ENCODE results near the gene DYNC2H1.
"Not testable (repeated sequence)": the region's sequence is repeated elsewhere in the genome, so short reads cannot be mapped to it uniquely, and the experiment has no call there.

The DYNC2H1 gene

DNA sequence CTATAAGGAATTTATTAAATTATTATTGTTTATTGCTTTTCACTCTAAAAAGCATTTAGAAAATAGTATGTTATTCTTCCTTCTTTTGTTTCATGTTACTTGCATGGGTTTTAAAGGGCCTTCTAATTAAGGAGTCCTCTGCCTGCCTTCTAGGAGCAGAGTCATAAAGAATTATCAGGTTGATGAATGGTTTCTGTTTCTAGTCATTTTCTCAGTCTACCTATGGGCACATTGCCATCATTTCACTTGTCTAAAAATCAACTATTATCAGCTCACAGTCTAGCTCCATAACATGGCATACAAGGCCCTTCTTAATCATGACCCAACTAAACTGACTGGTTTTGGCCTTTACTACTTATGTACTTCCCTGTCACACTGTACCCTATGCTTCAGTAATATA is 16.2 kb downstream of the DYNC2H1 start:
- no peak for DNase-seq

DNA sequence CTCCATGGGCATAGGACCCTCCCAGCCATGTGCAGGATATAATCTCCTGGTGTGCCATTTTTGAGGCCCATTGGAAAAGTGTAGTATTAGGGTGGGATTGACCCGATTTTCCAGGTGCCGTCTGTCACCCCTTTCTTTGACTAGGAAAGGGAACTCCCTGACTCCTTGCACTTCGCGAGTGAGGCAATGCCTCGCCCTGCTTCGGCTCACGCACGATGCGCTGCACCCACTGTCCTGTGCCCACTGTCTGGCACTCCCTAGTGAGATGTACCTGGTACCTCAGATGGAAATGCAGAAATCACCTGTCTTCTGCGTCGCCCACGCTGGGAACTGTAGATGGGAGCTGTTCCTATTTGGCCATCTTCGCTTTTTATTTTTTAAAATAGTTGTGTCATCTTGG is 32.8 kb downstream of the DYNC2H1 start:
- not testable (repeated sequence) for DNase-seq

DNA sequence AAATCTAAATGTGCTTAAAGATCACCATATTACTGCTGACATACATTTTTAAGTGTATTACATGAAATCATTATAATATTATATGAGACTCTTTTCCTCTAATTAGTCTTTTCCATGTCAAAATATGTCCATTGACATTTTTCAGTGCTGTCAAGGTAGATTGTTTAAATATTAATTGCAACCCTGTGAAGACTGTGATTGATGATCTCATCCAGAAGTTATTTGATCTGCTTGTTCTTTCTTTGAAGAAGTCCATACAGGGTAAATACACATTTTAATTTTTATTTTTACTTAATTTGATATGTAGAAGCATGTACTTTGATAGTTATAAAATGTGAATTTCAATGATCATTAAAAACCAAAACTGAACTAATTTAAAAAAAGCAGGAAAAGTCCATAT is 38.4 kb downstream of the DYNC2H1 start:
- no peak for DNase-seq

DNA sequence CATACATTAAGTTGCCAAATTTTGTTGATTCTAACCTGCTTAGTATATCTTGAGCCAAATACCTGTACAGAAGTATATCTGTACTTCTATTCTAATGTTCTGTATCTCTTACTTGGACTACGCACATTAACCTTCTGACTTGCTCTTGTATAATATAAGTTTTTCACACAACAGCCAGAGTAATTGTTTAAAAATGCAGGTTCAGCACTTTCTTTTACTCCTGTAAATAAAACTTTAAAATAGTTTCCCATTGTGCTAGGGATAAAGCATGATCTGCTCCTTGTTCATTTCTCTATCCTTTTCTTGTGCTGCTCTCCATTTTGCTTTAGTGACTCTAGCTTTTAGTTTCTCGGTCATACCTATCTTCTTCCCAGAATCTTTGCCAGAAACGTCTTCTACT is 48.3 kb downstream of the DYNC2H1 start:
- no peak for DNase-seq

DNA sequence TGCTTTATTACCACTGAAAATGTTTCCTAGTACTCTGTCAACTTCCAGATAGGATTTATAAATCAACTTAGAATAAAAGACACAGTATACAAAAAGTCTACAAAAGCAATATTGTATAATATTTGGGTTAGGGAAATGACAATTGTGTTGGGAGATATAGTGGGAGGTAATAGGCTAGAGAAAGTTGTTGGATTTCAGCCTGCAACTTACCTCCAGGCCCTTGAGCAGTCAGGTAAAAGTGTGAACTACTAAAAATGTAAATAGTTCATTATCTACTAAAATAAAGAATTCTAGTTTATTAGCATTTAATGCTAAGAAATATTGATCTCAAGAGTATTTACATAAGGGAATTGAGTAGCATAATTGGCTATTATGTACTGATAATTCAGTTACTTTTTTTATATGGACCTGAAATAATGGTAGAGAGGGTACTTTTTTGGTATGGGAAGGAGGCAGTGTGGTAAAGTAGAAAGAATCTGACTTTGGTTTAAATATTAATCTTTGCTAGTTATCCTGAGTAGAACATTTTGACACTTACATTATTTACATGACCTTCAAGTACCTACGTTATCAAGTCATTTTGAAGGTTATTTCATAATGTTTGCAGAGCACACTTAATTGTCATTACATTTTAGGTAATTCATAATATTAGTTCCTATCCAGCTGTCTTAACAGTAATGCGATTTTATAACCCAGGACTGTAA is 55.0 kb downstream of the DYNC2H1 start:
- no peak for DNase-seq

DNA sequence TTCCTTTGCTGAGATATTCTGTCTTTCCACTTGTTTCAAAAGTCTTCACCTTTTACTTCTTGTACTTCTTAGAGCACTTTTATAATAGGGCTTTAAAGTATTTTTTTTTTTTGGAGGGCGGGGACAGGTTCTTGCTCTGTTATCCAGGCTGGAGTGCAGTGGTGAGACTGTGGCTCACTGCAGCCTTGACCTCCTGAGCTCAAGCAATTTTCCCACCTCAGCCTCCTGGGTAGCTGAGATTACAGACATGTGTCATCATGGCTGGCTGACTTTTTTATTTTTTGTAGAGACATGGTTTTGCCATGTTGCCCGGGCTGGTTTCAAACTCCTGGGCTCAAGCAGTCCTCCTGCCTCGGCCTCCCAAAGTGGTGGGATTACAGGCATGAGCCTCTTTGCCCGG is 57.9 kb downstream of the DYNC2H1 start:
- no peak for DNase-seq

DNA sequence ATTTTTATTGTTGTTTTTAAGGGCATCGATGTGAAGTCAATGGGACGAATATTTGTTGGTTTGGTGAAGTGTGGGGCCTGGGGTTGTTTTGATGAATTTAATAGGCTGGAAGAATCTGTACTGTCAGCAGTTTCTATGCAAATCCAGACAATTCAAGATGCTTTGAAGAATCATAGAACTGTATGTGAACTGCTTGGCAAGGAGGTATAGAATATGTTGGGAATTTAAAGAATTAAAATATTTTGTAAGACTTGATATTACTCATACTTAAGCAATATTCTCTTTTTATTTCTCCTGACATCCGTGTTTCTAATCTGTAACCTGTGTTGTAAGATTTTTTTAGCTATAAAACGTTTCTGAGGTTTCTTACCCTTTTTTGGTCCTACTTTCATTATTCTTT is 61.6 kb downstream of the DYNC2H1 start:
- DNase-seq = no peak

DNA sequence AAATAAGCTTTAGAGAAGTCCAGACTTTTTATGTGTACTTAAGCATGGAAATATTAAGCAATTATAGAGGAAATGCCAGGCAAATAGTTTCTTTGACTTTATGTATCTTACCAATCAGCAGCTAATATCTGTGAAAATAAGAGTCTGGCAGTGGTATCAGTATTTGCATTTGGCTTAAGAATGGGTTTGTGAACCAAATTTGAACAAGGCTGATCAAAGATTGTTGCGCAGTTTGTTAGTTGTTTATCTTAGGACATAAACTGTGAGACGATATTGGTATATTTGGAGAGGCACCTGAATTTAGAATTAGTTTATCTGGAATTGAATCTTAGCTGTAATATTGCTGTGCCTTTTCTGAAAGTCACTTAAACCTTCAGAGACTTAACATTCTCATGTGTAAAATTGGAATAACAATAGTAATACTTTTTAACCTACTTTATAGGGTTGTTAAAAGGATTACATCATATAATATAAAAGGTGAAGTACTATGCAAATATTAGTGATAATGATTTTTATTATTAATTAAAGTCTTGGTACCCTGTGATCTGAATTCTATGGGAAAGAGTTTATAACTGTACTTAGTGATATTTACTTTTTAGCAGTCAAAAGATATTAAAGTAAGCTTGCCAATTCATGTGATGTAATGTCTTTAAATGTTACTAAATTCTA is 66.4 kb downstream of the DYNC2H1 start:
- DNase-seq = no peak

DNA sequence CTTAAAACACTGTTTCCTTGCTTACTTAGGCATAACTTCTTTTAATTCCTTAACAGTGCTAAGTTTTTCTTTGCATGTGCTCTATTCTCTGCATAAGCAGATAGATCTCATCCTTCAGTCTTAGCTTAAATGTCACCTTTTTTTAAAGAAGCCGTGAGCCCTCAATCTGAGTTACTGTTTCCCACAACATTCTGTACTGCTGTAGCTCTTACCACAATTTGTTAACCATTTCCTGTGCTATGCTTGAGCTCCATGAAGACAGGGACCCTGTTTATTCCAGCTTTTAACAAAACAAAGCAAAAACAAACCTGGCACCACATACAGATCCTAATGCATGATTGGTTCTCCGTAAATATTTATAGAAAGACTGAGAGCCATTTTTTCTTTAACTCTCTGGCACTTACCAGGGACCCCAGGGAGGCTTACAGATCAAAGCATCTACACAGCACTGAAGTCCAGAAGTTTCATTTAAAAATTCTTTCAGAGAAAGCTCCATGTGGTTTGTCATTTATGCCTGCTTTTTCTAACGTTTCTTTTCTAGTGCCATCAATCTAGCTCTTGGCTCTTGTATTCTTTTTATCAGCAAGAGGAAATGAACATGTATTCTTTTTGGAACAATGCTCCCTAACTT is 74.9 kb downstream of the DYNC2H1 start:
- DNase-seq = no peak

DNA sequence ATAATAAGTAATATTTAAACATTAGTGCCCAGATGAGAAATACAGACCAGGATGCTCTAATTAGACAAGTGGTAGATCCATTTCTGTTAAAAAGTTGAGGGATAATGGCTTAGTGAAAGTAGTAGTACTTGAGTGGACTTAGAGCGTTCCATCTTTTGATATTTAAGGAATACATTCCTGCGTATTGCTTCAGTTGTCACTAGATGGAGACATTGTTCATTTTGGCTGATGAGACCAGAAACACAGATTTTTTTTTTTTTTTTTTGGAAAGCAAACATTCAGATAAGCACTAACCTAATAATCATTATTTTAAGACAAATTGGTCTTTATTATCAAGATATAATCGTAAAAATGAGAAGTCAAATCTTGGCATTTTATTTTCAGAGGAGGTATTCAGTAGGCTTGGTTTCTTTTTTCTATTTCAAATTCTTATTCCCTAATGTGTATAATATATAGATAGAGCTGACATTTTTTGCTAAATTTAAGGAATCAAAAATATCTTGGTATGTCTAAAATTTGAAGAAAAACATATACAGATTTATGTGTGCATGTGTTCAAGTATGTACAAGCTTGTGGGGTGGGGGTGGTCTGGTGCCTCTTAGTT is 92.9 kb downstream of the DYNC2H1 start:
- no peak for DNase-seq

DNA sequence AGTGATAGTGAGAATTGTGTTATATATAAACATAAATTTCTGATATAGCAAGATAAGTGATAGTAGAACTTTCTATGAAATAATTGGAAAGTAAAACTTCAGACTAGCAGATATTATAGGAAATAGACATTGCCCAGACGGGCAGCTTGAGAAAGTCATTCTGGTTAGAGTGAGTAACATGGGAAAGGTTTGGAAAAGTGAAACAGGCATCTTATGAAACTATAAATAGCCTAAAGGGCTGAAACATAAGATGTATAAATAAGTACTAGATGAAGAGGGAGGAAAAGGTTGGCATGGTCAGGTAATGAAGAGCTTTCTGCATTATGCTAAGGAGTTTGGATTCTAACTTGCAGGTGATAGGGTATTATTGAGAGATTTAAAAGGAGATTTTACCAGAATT is 101.3 kb downstream of the DYNC2H1 start:
- DNase-seq = no peak

DNA sequence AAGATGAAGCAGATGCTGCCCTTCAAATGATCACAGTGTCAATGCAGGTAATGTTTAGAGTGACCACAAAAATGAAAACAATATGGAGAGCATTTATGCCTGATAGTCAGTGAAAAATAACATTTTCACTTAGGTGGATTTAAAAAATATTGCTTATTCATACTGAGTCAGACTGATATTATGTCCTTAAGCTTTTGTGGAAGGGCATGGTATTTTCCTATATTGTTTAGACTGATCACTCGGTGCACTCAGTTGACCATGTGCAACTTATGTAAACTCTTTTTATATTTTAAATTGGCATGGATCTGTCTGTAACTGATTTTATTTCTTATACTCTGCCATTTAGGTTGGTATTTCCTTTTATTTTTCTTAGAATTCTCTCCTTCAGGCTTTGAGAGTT is 106.6 kb downstream of the DYNC2H1 start:
- DNase-seq = no peak

DNA sequence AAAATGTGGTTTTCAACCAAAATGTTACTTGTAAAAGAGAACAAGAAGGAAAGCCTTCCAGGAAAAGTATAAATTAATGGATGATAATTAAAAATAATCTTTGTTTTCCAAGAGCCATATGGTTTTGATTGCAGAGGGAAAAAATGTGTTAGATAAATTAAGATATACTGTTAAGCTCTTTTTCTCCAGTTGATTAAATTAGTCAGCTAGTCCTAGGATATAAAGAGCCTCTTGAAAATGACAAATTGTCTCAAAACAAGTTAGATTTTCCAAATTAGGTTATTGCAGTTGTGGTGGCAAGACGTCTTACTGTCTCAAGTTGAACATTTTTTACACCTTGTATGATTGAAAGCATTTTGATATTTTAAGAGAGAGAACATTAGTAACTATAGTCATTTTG is 110.9 kb downstream of the DYNC2H1 start:
- DNase-seq = no peak

DNA sequence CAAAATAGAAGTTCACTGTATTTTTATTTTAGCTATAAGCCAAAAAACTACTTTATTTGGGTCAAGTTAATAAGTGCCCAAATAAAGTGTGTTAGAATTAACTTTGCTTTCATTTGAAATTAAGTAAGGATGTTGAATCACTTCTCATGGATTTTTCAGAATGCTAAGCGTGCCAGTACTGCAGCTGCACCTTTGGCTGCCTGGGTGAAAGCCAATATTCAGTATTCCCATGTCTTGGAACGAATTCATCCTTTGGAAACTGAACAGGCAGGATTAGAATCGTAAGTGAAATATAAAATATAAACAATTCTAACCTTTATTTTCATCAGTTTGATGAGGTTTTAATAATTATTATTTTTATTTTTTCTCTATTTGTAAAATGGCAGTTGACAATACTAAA is 113.6 kb downstream of the DYNC2H1 start:
- no peak for DNase-seq

DNA sequence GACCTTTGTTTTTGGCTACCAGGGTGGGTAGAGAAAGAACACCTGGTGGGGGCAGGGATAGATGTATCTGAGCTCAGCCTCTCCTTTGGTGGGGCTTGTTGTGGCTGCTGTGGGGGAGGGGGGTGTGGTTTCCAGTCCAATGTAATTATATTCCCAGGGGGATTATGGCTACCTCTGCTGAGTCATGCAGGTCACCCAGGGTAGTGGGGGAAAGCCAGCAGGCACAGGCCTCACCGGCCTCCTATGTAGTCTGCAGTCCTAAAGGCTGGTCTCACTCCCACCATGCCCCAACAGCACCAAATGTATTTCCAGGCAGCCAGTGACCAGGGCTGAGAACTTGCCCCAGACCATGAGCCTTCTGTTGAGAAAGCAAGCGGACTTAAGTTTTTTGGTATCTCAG is 119.6 kb downstream of the DYNC2H1 start:
- DNase-seq = no peak

DNA sequence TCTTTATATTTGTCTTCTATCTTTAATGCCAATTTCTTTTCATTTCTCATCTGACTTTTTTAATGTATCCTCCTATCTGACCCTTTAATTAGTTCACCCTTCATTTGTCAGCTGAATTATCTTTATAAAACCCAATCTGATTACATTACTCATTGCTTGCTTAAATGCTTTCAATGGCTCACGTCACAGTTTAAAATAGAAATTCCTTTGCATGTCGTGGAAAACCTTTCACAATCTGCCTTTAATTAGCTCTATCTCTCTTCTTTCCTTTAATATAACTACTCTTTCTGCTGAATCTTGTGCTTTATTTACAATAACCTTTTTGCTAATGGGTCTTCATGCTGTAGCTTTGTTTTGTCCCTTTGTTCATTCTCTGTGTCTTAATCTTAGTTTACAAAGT is 125.7 kb downstream of the DYNC2H1 start:
- no peak for DNase-seq

DNA sequence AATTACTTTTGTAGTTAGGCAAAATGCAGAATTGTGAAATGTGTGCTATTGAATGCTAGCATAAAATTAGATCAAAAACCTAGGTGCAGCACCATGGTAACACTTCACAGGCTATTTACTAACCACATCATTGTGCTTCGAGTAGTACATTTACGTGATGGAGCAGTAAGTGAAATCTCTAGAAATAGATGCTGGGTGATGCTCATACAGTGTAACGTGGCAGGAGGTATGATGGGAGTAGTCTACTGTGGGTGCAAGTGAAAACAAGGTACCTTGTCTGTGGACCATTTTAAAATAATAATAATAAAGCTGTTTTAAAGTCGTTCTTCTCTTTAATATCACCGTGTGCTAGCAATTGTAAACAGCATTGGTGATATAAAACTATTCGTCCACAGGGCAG is 132.3 kb downstream of the DYNC2H1 start:
- DNase-seq = no peak

DNA sequence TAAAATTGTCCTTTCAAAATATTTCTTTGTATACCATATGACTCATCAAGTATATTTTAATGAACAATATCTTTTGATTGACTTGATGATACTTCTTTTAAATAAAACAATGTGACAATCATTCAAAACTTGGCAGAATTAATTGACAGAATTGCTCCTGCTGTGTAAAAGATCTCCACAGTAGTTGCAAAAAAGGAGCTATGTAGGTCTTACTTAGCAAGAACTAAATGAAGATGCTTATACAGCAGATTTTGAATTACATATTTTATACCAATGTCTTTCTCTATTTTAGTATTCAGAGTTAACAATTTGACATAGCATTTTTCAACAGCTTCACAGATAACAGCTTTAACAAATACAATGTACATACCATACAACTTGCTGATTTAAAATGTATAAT is 144.9 kb downstream of the DYNC2H1 start:
- no peak for DNase-seq

DNA sequence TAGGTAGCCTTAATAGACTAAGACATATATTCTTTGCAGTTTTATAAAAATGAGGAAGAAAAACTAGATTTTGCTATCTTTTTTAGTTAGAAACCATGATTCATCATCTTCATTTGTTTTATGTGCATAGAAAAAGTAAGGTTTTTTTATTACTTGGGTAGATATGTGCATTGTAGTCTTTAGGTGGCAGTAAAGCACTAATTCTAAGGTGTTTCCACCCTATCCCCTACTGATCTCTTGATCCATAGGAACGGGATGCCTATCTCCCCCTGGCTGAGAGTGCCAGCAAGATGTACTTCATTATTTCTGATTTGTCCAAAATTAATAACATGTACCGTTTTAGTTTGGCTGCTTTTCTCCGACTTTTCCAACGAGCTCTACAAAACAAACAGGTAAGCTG is 148.1 kb downstream of the DYNC2H1 start:
- DNase-seq = no peak

DNA sequence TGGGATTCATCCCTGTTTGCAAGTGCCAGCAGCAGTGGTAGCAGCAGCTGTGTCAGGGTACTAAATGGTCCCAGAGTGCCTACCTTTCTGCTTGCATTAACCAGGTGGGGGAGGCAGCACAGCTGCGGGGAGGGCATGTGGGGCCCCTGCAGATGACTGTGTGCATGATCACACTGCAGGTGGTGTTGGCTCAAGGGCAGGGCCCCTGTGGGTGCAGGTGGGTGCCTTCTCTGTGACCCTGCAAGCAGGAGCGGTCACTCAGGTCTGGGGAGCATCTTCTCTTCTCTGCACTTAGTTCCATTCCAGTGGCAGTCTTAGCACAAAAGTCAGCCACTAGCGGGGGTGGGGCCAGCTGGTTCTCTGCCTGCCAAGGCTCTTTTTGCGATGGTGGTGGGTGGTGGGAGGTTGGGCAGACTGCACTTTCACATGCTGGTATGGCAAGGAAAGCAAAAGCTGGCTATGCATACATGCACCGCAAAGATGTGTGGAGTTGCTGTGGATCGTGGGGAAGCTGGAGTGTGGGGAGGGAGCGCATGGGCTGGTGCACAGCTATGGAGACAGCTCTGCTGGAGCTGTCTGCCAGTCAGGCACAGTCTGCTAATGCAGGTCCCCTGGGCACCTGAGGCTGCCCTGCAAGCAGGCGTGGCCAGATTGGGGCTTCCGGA is 157.1 kb downstream of the DYNC2H1 start:
- no peak for DNase-seq

DNA sequence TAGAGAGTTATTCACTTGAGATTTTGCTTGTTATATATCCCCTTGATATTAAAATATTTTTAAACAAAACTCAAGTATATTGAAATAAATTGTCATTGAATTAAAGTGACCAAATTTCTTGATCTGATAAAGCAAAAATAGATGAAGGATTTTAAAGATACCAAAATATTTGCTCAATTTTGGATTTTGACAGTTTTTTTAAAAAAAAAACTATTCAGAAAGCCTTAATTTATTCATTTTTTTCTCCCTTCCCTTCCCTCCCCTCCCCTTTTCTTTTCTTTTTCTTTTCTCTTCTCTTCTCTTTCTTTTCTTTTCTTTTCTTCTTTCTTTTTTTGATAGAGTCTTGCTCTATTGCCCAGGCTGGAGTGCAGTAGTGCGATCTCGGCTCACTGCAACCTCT is 163.7 kb downstream of the DYNC2H1 start:
- no peak for DNase-seq

DNA sequence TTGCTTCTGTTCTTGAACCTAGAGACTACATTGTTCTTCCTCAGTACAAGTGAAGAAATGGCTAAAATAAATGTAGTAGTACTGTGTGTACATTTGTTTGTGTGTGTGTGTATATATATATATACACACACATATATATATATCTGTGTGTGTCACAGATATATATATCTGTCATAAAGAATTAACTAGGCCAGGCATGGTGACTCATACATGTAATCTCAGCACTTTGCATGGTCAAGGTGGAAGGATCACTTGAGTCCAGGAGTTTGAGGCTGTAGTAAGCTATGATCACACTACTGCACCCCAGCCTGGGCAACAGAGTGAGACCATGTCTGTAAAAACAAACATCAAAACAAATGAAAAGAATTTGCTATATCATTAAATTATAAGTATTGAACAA is 164.8 kb downstream of the DYNC2H1 start:
- no peak for DNase-seq

DNA sequence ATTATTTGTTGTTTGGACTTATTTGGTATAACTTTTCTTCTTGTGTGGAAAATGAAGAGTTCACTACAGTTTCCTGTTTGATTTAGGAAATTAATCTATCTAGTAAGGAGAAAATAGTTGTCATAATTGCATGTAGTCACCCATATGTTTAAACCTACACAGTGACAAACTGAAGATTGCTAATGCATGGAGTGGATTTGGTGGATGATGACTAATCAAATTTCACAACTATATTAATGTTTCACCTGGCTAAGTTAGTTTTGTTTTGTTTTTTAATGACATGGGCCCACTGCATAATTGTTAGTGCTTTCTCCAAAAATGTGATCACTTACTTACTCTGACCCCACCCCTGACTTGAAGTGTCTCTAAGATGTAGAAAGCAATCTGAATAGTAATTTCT is 170.6 kb downstream of the DYNC2H1 start:
- no peak for DNase-seq

DNA sequence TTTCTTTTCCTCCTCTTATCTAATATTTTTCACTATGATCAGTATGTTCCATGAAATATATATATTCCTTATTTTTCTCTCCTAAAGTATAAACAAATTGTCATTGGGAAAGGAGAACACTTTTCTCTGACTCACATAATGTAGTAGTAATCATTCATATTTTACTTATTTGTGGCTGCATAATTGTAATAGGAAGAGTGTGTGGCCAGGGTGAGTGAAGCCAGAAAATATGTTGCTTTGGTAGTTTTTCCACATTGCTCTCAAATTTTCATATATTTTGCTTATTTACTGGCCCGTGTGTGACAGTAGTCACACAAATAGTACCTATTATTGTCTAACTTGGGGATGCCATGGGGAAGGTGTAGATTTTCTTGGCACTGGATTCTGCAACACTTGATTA is 172.1 kb downstream of the DYNC2H1 start:
- DNase-seq = no peak
